ENCODE data around the gene FOXP1.

DNA sequence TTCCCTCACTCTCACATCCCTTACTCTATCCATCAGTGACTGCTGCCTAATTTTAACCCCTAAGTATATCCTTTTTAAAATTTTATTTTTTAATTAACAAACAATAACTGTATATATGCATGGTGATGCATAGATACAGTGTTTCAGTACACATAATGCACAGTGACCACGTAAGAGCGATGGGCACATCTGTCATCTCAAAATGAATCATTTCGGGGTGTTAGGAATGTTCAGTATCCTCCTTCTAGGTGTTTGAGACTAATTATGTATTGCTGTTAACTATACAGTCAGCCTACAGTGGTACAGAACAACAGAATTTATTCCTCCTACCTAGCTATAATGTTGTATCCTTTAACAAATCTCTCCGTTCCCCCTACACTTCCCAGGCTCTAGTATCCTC, 307.0 kb downstream of the FOXP1 start:
- TF ChIP-seq EP300 (IDR thresholded peaks at IDR 0.05; ENCODE audit: borderline replicate concordance in 1 of 2, low read depth in 2 of 2, low read length in 2 of 2) (no peak), POLR2A (IDR thresholded peaks at IDR 0.05; ENCODE audit: control extremely low read depth in 1 of 2, low read depth in 2 of 2, low read length in 2 of 2) (no peak), JUND (IDR thresholded peaks at IDR 0.05; ENCODE audit: low read length) (no peak), ZNF274 (IDR thresholded peaks at IDR 0.05; ENCODE audit: borderline replicate concordance, extremely low read depth, low read length) (no peak), CREB1 (IDR thresholded peaks at IDR 0.05) (no peak), CHD2 (IDR thresholded peaks at IDR 0.05; ENCODE audit: low read length) (no peak), RBBP5 (IDR thresholded peaks at IDR 0.05; ENCODE audit: borderline replicate concordance, low read depth, low read length) (no peak), TCF12 (IDR thresholded peaks at IDR 0.05; ENCODE audit: low read depth, low read length) (no peak), ASH2L (IDR thresholded peaks at IDR 0.05; ENCODE audit: low read length) (no peak)
- TF ChIP-seq, protein P1, sequence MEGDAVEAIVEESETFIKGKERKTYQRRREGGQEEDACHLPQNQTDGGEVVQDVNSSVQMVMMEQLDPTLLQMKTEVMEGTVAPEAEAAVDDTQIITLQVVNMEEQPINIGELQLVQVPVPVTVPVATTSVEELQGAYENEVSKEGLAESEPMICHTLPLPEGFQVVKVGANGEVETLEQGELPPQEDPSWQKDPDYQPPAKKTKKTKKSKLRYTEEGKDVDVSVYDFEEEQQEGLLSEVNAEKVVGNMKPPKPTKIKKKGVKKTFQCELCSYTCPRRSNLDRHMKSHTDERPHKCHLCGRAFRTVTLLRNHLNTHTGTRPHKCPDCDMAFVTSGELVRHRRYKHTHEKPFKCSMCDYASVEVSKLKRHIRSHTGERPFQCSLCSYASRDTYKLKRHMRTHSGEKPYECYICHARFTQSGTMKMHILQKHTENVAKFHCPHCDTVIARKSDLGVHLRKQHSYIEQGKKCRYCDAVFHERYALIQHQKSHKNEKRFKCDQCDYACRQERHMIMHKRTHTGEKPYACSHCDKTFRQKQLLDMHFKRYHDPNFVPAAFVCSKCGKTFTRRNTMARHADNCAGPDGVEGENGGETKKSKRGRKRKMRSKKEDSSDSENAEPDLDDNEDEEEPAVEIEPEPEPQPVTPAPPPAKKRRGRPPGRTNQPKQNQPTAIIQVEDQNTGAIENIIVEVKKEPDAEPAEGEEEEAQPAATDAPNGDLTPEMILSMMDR (IDR thresholded peaks at IDR 0.05; ENCODE audit: control extremely low read depth in 1 of 3, insufficient read depth in 1 of 3, low read depth in 1 of 3, low read length in 3 of 3), result no peak
- TF ChIP-seq, protein P2, sequence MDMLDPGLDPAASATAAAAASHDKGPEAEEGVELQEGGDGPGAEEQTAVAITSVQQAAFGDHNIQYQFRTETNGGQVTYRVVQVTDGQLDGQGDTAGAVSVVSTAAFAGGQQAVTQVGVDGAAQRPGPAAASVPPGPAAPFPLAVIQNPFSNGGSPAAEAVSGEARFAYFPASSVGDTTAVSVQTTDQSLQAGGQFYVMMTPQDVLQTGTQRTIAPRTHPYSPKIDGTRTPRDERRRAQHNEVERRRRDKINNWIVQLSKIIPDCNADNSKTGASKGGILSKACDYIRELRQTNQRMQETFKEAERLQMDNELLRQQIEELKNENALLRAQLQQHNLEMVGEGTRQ (IDR thresholded peaks at IDR 0.05; ENCODE audit: low read length), result no peak
- TF ChIP-seq, protein P3, sequence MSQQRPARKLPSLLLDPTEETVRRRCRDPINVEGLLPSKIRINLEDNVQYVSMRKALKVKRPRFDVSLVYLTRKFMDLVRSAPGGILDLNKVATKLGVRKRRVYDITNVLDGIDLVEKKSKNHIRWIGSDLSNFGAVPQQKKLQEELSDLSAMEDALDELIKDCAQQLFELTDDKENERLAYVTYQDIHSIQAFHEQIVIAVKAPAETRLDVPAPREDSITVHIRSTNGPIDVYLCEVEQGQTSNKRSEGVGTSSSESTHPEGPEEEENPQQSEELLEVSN (IDR thresholded peaks at IDR 0.05), result no peak

Measured in H1 (cell line).